ENCODE results near the gene C7. TPM values are rescaled to one million over a fixed set of nuclear protein-coding genes. Genes with fewer than 3 reads are reported as not detected.
"Not testable (repeated sequence)": the region's sequence is repeated elsewhere in the genome, so short reads cannot be mapped to it uniquely, and the experiment has no call there.

C7 gene
- total RNA-seq, 1 experiment from 2014 or later: 1.3 TPM

DNA sequence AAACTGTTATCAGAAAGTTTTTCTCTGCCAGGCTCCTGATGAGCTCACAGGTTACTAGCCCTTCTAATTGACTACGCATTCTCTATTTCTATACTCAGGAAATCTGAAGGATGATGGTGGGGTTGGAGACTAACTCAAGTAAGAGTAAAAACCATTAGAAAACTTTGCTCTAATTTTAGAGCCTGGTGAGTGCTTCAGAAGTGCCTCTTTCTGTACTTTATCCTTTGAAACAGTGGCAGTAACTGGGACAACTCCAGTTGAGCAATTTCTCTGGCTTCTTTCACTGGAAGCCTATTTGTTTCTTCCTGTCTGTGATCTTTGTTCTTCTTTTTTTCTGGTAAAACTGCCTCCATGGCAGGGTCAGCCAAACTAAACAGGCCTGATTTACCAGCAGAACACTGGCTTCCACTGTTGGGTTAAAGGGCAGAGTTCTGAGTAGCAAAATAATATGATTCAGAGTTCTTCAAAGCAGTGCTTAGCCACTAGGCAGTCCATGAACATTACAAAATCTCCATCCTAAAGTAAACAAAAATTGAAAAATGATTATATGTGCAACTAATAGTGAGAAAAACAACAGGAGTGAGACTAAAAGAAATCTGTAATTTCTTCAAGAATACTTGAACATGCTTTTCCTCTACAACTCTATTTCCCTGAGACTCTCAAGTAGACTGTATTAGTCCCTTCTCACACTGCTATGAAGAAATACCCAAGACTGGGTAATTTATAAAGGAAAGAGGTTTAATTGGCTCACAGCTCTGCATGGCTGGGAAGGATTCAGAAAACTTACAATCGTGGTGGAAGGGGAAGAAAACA lies 82.1 kb downstream of the C7 start:
- DNase-seq (ENCODE audit: low spot score): no peak

DNA sequence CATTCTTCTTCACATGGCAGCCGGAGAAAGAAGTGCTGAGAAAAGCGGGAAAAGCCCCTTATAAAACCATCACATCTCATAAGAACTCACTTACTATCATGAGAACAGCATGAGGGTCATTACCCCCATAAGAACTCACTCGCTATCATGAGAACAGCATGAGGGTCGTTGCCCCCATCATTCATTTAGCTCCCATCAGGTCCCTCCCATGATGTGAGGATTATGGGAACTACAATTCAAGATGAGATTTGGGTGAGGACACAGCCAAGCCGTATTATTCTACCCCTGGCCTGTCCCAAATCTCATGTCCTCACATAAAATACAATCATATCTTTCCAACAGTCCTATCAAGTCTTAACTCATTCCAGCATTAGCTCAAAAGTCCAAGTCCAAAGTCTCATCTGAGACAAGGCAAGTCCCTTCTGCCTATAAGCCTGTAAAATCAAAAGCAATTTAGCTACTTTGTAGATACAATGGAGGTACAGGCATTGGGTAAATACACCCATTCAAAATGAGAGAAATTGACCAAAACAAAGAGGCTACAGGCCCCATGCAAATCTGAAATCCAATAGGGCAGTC lies 82.8 kb downstream of the C7 start:
- DNase-seq (ENCODE audit: low spot score): no peak

DNA sequence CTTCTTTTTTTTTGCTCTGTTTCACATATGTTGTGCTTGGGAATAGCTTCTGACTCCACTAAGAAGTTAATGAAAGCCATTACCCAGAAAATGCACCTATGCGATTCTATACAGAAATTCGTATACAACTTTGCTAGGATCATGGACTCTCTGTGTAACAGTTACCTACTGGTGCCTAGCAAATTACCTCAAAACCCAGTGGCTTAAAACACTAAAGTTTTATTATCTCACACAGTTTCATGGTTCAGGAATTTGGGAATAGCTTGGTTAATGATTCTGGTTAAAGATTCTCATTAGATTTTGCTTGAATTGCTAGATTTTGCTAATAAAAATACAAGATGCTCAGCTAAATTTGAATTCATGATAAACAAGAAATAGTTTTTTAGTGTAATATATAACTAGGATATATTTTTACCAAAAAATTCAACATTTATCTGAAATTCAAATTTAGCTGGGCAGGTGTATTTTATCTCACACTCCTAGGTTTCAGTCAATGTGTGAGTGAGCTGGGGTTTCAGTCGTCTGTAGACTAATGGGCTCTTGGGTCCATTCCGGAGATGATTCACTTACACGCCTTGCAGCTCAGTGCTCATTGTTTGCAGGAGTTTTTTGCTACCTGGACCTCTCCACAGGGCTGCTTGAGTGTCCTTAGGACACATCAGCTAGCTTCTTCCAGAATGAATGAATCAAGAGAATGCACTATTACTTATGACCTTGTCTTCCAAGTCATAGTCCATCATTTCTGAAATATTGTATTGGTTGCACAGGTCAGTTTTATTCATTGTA lies 86.7 kb downstream of the C7 start:
- DNase-seq (ENCODE audit: low spot score): no peak

DNA sequence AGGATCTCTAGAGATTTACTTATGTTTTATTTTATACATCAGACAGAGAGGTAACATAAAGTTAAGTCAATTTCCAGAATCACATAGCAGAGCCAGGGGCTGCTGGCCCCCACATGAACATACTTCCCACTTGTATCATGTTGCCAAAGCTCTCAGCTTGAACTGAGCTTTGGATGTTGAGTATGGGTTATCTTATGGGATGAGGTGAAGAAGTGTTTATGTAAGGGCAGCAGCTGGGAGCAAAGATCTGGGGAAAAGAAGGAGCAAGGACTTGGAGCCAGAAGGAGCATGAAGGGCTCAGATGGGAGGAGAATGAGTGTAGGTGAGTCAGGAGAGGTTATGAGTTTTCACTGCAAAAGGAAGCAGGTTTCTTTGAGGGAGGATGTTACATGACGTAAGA lies 89.8 kb downstream of the C7 start:
- no peak for DNase-seq (ENCODE audit: low spot score)

DNA sequence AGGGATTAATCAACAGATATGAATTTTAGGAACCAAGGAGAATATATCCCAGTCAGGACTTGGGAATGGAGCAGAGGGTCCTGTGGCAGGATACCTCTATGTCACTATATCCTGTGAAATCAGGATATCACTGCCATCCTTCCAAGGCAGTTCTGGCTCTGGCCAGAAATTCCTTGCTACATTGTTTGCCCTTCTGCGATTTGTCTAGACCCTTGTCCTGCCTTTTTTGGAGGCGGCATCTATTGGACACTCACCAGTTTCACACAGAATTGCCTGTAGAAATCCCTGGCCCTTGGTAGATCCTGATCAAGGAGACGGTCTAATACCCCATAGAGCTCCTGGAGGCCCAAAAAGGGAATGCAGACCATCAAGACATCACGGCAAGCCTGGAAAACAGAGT lies 90.7 kb downstream of the C7 start:
- DNase-seq (ENCODE audit: low spot score): no peak

DNA sequence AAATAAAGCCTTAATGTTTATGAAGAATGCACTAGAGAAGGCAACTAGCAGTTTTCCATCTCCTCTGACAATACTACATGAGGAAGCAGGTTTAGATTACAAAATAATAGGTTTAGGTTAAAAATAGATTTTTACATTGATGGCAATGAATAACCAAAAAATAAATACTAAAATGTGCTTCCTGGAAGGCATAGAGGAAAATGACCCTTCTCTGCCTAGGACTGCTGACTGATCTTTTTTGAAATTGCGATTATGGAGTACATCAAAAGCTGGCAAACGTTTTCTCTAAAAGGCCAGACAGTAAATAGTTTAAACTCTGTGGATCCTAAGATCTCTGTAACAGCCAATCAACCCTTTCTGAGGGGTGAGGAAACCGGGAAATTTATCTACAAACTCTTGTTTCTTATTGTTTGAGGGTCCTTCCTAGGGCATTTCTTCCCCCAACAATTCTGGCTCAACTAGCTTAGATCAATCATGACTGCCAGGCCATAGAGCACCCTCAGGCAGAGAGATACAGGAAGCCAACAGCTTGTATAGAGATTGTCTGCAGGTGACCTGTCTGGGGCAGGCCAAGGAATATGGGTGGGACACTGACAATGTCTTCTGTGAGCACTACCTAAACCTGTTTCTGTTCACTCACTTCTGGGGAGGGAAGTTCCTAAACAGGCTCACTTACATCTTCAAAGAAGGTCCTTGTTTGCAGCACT lies 94.5 kb downstream of the C7 start:
- no peak for DNase-seq (ENCODE audit: low spot score)

DNA sequence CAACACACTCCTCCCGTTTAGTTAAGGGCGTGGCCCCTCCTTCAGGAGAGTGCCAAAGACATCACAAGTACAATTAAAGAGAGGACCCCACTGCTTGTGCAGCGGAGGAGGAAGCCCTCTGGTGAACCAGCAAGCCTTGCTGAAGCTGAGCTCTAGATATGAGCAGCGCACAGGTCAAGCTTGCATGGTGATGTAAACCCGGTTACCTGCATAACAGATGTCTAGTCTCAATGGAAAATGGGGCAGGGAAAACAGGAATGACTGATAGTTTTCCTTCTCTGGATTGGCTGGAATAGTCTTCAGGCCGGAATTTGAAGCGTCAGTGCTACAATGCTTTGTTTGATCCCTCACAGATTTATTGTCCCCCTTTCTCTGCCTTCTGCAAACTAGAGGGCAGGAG lies 95.6 kb downstream of the C7 start:
- DNase-seq (ENCODE audit: low spot score): no peak

DNA sequence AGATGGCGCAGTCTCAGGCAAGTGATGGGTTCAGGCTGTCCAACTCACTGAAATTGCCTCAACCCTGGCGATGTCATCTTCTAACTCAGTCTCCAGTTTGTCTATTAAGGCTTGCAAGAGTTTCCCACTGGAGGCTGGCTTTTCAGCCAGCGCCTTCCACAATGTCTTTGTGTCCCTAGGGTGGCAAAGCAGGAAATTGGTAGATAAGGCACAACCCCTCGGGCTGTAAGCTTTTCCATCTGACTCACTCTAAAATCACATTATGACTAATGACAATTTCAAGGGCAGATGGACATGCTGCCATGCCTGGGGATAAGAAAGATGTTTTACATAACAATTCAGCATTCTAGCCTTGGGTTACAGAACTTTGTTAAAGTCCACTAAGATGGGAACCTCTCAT lies 99.9 kb downstream of the C7 start:
- DNase-seq (ENCODE audit: low spot score): peak; percentile 28

DNA sequence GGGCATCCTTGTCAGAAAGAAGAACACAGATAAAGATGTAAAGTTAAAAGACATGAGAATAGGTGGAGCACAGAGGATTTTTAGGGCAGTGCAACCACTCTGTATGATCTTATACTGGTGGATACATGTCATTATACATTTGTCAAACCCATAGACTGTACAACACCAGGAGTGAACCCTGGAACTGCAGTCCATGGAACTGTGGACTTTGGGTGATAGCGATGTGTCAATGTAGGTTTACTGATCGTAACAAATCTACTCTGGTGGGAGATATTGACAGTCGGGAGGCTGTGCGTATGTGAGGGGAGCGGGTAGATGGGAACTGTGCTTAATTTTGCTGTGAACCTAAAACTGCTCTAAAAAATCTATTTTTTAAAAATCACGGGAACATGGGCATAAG lies 101.3 kb downstream of the C7 start:
- DNase-seq (ENCODE audit: low spot score): no peak

DNA sequence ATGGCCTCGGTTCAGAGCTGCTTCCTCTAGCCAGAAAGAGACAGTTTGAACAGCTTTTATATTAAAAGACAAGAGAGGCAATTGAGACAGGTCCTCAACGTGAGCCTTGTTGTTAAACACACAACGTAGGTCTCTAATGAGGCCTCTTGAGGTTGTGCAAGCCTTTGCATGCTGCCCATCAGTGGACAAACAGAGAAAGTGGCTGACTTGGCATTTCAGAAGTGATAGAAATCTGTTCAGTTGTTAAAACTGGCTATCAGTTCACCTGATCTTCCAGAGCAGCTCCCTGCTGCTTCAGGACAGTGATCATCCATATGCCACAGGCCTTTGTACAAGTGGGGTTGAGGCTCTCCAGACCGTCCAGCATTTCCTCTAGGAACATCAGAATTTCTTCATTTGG lies 103.0 kb downstream of the C7 start:
- DNase-seq (ENCODE audit: low spot score): no peak

DNA sequence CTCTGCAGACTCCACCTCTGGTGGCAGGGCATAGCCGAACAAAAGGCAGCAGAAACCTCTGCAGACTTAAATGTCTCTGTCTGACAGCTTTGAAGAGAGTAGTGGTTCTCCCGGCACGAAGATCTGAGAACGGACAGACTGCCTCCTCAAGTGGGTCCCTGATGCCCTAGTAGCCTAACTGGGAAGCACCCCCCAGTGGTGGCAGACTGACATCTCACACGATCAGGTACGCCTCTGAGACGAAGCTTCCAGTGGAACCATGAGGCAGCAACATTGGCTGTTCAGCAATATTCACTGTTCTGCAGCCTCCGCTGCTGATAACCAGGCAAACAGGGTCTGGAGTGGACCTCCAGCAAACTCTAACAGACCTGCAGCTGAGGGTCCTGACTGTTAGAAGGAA lies 113.3 kb downstream of the C7 start:
- DNase-seq (ENCODE audit: low spot score): not testable (repeated sequence)

Other genes with a start within 250 kb of the C7 start
- gene PTGER4, start 229.6 kb upstream of the C7 start, total RNA-seq (2014; rRNA removed; shearing (Covaris generic)): 4.8 and 7.9 TPM in 2 replicates
- 18.2 and 27.6 TPM in 2 replicates for gene TTC33, start 153.5 kb upstream of the C7 start, total RNA-seq (2014; rRNA removed; shearing (Covaris generic))
- 47.1 and 75.6 TPM in 2 replicates for gene PRKAA1, start 111.1 kb upstream of the C7 start, total RNA-seq (2014; rRNA removed; shearing (Covaris generic))
- gene RPL37, start 74.3 kb upstream of the C7 start, total RNA-seq (2014; rRNA removed; shearing (Covaris generic)): 104 and 179 TPM in 2 replicates
- 7.2 and 8.3 TPM in 2 replicates for gene CARD6, start 68.1 kb upstream of the C7 start, total RNA-seq (2014; rRNA removed; shearing (Covaris generic))
- not detected in 2 replicates for gene MROH2B, start 161.8 kb downstream of the C7 start, total RNA-seq (2014; rRNA removed; shearing (Covaris generic))

Measured in H4 (cell line).